GM19240 (cell line): Measurements from ENCODE around the gene PTPRN2.

ENCODE experiments used
- DNase-seq: peaks from one replicate; pipeline ENCODE4 v3.0.0; 2011; ENCODE audit warnings: low spot score; ENCODE audit not compliant: insufficient read length

Gene PTPRN2

DNA sequence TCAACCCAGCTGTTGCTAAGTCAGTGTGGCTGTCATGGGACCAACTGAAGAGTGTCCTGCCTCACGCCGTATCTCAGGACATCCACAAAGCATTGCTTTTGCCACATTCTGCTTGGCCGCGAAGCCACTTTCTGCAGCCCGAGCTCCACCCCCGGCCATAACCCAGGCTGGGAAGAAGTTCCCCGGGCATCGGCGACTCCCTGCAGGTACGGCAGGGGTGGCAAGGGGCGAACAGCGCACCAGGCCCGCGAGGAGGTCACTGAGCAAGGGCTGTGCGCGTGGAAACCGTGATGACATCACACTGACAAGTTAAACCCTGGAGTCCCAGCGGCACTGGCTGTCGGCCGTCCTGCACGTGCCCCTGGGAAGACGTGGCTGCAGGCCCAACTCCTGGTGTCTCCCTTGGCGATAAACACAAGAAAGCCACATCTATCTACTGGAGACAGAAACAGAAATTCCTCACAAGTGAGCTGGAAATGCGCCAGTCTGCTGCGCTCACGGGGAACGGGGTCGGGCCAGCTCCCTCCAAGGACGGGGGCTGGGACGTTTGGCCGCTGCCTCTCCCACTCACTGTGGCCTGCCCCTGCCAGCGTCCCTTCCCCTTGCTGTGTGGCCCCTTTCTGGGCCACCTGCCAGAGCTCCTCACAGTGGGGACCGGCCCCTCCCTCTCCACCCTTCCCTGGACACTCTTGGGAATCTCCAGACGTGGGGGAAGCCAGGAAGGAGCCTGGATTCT is 924.5 kb downstream of the PTPRN2 start:
- DNase-seq = no peak

DNA sequence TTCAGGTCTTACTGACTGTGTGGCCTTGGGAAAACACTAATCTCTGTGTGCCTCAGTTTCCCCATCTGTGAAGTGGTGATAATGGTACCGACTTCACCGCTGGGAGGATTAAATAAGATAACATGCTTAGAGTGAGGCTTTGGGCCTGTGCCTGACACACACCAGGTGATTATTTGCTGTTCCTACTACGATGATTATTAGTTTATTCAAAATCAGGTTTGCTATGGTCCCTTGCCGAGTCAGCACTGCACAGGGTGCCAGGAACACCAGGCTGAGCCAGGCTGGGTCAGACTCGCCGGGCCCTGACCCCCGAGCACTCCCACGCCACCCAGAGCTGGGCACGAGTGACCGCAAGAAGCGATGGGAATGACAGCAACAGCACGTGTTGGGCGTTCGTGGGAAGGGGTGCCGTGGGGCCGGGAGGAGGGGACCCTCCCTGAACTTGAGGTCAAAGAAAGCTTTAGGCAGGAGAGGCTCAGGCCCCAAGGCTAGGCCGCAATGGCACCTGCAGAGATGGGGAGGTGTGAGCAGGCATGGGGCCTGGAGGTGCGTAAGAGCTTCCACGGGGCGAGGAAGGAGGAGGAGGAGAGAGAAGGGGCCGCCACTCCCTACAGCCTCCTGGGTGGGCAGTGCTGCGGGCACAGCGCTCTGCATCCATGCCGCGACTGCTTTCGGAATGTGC is 925.4 kb downstream of the PTPRN2 start:
- DNase-seq = no peak

DNA sequence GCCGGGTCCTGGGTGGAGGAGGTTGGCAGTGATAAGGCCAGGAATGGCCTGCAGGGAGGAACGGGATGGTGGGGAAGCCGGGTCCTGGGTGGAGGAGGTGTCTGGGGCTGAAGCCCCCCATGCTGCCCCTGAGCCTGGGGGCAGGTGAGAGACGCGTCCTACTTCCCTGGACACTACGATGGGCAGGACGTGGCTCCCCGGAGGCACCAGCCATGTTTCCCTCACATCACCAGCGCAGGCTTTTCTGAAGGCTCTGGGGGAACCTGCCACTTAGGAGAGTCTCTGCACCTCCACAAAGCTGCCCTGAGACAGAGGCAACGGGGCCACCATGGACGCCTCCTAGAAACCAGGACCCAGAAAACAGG is 926.0 kb downstream of the PTPRN2 start:
- no peak for DNase-seq

DNA sequence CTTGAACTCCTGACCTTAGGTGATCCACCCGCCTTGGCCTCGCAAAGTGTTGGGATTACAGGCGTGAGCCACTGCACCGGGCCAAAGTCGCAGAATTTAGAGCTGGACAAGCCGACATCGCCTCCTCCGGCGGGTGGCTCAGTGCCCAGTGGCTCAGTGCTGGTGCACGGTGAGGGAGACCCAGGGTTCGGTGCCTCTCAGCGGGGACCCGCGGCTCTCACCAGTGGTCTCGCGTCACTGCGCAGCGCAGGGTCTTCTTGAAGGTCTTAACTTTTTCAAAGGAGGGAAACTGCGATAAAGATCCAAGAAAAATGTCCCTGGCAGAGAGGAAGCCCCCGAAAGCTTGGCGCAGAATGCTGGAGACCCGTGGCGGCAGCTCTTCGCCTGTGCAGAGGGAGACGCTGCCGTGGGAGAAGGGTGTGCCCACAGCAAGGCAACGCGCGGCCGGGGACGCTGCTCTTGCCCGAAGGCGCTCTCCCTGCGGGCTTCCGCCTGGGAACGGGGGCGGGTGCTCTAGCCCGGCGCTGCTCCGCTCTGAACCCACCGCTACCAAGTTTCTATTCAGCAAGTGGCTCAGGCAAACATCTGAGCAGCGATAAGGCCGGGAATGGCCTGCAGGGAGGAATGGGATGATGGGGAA is 926.5 kb downstream of the PTPRN2 start:
- DNase-seq = no peak

DNA sequence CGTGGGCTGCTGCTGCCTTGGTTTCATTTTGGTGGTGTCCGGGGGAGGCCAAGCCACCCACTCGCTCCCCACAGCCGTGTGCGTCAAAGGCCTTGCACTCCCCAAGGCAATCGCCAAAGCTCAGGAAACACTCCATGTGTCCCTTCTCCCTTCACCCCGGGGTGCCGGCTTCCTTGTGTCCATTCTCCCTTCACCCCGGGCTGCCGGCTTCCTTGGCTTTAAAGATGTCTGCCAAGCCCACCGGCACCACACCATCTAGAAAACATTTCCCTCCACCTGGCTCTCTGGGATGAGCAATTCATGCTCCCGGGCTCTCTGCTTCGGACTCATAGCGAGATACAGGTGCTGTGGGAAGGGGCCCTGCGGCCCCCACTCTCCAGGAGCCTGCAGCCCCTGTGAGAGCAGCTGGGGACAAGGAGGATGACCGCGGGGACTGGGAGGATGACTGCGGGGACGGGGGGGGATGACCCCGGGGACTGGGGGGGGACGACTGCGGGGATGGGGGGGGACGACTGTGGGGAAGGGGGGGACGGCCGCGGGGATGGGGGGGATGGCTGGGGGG is 928.7 kb downstream of the PTPRN2 start:
- DNase-seq = no peak

- DNase-seq = no peak
Observed at GRCh38 chr7:157657741-157658740, 929.6 kb downstream of the PTPRN2 start.

DNA sequence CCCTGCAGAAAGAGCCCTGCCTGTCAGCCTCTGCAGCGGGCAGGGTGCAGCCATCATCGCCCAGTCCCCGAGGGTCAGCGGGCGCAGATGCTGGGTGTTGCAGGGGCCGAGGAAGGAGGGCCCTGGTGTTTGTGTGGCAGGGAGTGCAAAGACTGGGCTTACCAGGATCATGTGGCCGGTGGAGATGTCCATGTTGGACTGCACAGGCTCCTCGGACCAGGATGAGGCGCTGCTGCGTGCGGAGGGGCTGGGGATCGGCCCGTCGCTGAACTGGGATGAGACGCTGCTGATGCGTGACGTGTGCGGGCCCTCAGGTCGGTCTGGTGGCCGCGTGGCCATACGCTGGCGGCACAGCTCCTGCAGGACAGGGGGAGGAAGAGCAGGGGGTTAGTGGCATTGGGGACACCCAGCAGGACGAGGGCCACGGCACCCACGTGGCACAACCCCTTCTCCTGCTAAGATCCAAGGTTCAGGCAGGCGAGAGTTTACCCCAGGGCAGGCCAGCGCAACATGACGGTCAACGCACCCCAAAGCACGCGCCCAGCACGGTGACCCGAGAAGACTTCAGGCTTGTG is 931.3 kb downstream of the PTPRN2 start:
- DNase-seq = no peak

DNA sequence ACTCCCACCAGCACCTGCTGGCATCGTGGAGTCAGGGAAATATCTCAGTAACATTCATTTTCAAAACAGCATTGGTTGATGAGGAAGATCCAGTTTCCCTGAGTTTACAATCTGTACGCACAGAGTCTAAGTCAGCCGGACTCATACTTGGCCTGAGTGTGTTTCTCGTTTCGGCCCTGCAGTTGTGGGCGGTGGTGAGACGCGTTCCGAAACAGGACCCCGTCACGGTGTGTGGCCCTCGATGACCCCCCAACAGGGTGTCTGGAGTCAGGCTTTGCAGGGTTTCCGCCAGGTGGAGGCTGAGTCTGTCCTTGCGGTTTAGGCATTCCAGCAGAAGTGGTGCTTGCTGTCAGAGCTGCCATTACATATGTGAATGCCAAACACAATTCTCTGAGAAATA is 933.3 kb downstream of the PTPRN2 start:
- DNase-seq = no peak

- no peak for DNase-seq
Observed at GRCh38 chr7:157653827-157654207, 933.8 kb downstream of the PTPRN2 start.

GRCh38 chr7:157652954-157653826 is 934.4 kb downstream of the PTPRN2 start:
- DNase-seq = no peak

GRCh38 chr7:157652161-157652953 is 935.3 kb downstream of the PTPRN2 start:
- no peak for DNase-seq

DNA sequence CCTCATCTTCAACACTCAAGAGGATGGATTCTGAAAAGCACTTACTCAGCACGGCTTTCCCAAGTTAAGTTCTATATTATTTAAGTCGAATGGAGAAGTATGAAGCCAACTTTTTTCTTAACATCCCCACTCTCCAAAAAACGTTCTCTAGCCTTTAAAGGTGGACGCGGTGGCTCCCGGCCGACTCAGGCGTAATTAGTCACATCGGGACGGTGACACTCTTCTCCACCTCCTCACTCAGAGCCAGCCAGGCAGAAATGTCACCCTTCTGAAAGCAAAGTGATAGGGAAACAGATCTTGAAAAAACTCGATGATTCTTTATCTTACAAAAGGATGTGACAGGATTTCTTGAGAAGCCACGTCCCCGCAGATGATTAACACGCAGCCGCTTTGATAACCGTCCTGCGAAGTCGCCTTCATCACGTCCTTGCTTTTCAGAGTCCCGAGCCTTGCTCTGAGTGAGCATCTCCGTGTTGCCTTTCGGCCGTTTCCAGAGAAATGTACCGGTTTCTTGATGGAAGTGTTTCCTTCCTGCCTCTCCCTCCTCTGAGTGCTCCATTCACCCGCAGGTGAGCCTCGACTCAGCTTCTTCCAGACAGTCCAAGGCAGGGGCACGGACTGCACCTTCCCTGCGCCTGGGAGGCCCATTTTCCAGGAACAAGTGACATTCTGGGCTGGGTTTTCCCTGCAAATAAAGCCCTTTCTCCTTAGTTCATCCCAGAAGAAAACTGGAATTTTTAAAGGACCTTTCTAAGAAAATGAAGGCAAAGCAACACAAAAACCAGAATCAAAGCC is 936.1 kb downstream of the PTPRN2 start:
- DNase-seq = no peak

GRCh38 chr7:157650801-157651200 is 936.8 kb downstream of the PTPRN2 start:
- DNase-seq = no peak

DNA sequence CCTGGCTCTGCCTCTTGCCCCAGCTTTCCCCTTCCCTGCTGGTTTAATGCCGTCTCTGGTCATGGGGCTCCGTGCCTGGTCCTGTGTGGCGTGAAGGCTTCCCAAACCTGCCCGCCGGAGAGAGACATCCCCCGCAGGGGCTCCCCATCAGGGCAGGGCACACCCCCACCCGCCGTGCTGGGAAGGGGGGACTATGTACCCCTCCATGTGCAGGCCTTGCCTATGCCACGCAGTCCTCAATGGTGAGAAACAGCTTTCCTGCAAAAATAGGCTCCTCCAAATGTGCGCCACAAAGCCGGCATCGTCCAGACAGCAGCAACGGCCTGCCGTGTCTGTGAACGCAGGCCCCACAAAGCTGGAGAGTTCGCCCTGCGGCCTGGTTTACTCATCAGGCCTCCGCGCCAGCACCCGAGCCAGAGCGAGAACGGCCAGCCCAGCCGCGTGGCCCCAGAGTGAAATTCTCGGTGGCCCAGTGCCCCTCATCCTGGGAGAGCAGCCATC is 937.4 kb downstream of the PTPRN2 start:
- no peak for DNase-seq

GRCh38 chr7:157646551-157646950 is 941.1 kb downstream of the PTPRN2 start:
- DNase-seq = no peak

DNA sequence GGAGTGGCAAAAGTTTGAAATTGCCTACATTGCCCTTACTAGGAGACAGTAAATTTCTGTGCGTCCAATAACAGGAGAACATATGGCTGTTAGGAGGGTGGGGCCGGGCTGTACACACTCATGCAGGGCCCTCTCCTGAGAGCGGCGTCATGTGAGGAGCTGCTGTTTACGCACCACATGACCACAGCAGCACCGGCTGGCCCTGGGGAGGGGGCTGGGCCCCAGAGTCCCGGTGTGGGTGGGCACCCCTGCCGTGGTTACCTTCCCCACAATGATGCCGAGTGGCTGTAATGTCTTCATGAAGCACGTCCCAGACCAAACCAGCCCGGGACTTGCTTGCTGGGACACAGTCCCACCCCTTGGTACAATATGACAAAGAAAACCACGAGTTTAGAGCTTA is 942.1 kb downstream of the PTPRN2 start:
- DNase-seq = no peak

DNA sequence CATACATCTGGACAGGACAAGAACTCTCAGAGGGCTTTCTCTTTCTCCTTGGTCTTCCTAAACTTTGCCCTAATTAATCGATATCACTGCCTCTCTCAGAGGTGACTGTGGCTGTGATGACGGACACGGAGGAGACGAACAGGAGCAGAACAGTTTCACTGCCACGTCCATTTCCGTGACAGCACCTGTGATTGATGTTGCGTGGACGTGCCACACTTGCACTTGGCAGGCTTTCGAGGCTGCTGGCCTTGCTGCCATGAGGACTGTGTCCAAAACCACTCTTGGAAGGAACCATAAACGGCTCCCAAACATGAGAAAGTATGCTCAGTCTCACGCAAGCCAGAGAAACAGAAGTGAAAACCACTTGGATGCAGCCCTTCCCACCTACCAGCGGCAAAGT is 942.7 kb downstream of the PTPRN2 start:
- DNase-seq = no peak

- DNase-seq = no peak
Observed at GRCh38 chr7:157643525-157643970, 944.1 kb downstream of the PTPRN2 start.
